ENCODE measurements around the gene SDHAF3.

Gene SDHAF3

DNA sequence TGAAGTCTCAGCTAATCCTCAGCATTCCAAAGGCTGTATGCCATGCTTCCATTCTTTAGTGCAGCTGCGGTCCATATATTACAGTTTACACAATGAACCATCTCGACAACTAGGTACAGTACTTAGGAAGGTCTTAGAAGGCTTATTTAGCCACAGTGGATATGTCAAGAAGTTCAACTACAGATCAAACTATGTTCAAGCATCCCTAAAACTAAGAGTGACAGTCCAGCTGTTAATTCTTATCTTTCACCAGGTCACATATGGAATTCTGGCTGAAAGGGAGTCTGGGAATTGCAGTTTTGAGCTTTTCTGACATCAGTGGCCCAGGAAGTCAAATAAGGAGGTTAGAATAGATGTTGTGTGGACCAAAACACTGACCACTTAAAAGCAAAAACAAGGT is 106.8 kb downstream of the SDHAF3 start:
- no peak for DNase-seq

DNA sequence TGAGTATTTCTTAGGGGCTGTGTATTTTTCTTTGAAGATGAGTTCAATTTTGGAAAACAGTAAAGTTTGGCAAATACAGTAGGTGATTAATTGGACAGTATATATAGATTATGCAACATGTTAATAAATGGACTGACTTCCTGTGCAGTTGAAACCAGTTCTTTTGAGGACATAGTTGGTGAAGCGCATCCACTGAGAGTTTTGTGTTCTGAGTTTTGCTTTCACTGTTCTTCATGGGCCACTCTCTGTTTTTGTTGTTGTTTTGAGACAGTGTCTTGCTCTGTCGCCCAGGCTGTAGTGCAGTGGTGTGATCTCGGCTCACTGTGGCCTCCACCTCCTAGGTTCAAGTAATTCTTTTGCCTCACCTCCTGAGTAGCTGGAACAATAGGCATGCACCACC is 109.0 kb downstream of the SDHAF3 start:
- DNase-seq: no peak
